Hippocampal formation (tissue), 2 donors: ENCODE data around the gene ATP6V0E2.
A peak's percentile ranks its signal among the peaks of the same experiment; 100 is the strongest.
"Not testable (repeated sequence)": the region's sequence is repeated elsewhere in the genome, so short reads cannot be mapped to it uniquely, and the experiment has no call there.

Experiments
- DNase-seq, 2 donors: peaks; one replicate each; lab custom pipeline; 2025; lab: John Stamatoyannopoulos, UW

The ATP6V0E2 gene

GRCh38 chr7:149873074-149873969 lies at the start of gene ATP6V0E2:
TSS of gene ATP6V0E2 (plus strand) at chr7:149873969. CDS start at chr7:149874066, 97 bp downstream.
- DNase-seq: peak; percentile 86 to 94

- DNase-seq: no peak
Observed at GRCh38 chr7:149824301-149824741, 49.4 kb upstream of the ATP6V0E2 start.

- no peak for DNase-seq
Observed at GRCh38 chr7:149824748-149825566, 48.8 kb upstream of the ATP6V0E2 start.

GRCh38 chr7:149825567-149826343 lies 48.0 kb upstream of the ATP6V0E2 start:
- no peak for DNase-seq

GRCh38 chr7:149826344-149827088 lies 47.3 kb upstream of the ATP6V0E2 start:
- no peak for DNase-seq

GRCh38 chr7:149827089-149827981 lies 46.4 kb upstream of the ATP6V0E2 start:
- DNase-seq: no peak

GRCh38 chr7:149828357-149829309 lies 45.1 kb upstream of the ATP6V0E2 start:
- DNase-seq: no peak

- DNase-seq: not testable (repeated sequence)
Observed at GRCh38 chr7:149830527-149830926, 43.2 kb upstream of the ATP6V0E2 start.

- DNase-seq: no peak
Observed at GRCh38 chr7:149830997-149831740, 42.6 kb upstream of the ATP6V0E2 start.

GRCh38 chr7:149831741-149832219 lies 42.0 kb upstream of the ATP6V0E2 start:
- DNase-seq: no peak

- no peak for DNase-seq
Observed at GRCh38 chr7:149832332-149833041, 41.3 kb upstream of the ATP6V0E2 start.

GRCh38 chr7:149833495-149834130 lies 40.2 kb upstream of the ATP6V0E2 start:
- no peak for DNase-seq

GRCh38 chr7:149834601-149835000 lies 39.2 kb upstream of the ATP6V0E2 start:
- DNase-seq: no peak

- DNase-seq: no peak
Observed at GRCh38 chr7:149836434-149836833, 37.3 kb upstream of the ATP6V0E2 start.

GRCh38 chr7:149837564-149838223 lies 36.1 kb upstream of the ATP6V0E2 start:
- no peak for DNase-seq

- DNase-seq: peak; percentile 96 to 99
Observed at GRCh38 chr7:149838224-149838991, 35.4 kb upstream of the ATP6V0E2 start, which contains the start of gene ZNF862. TSS of gene ZNF862 (plus strand) at chr7:149838375. CDS start at chr7:149838612, 237 bp downstream.
